ENCODE results near the gene OXSR1. TPM values are rescaled to one million over a fixed set of nuclear protein-coding genes. Genes with fewer than 3 reads are reported as not detected.

OXSR1 gene
- total RNA-seq, 1 donor from 2014 or later, result 36.0 TPM

- Mint-ChIP-seq H3K9me3 (ENCODE audit: unreplicated experiment) (no peaks in the 10 kb centered on the region), H3K4me1 (ENCODE audit: unreplicated experiment) (no peaks in the 10 kb centered on the region), H3K27ac (ENCODE audit: unreplicated experiment) (no peak overlapping the region), H3K4me3 (ENCODE audit: unreplicated experiment) (no peak overlapping the region), H3K36me3 (ENCODE audit: low read depth, unreplicated experiment) (peaks cover 40% of the 10 kb centered on the region), H3K27me3 (ENCODE audit: unreplicated experiment) (peaks cover 4% of the 10 kb centered on the region)
- no peak for TF ChIP-seq CTCF (IDR thresholded peaks at IDR 0.05; ENCODE audit: unreplicated experiment)
- DNase-seq (ENCODE audit: low spot score), result no peak
Observed at GRCh38 chr3:38124324-38125122, 40.8 kb upstream of the OXSR1 start.

GRCh38 chr3:38125305-38126120, 39.8 kb upstream of the OXSR1 start:
- no peak for TF ChIP-seq CTCF (IDR thresholded peaks at IDR 0.05; ENCODE audit: unreplicated experiment)
- DNase-seq (ENCODE audit: low spot score), result no peak
- peaks cover 4% of the 10 kb centered on the region for H3K27me3 Mint-ChIP-seq (ENCODE audit: unreplicated experiment)
- peaks cover 45% of the 10 kb centered on the region for H3K36me3 Mint-ChIP-seq (ENCODE audit: low read depth, unreplicated experiment)
- no peaks in the 10 kb centered on the region for H3K4me1 Mint-ChIP-seq (ENCODE audit: unreplicated experiment)
- no peak overlapping the region for H3K4me3 Mint-ChIP-seq (ENCODE audit: unreplicated experiment)
- H3K9me3 Mint-ChIP-seq (ENCODE audit: unreplicated experiment), result no peaks in the 10 kb centered on the region
- H3K27ac Mint-ChIP-seq (ENCODE audit: unreplicated experiment), result no peak overlapping the region

- no peak overlapping the region for H3K27ac Mint-ChIP-seq (ENCODE audit: unreplicated experiment)
- peaks cover 40% of the 10 kb centered on the region for H3K36me3 Mint-ChIP-seq (ENCODE audit: low read depth, unreplicated experiment)
- peaks cover 4% of the 10 kb centered on the region for H3K27me3 Mint-ChIP-seq (ENCODE audit: unreplicated experiment)
- H3K4me1 Mint-ChIP-seq (ENCODE audit: unreplicated experiment), result no peaks in the 10 kb centered on the region
- no peak overlapping the region for H3K4me3 Mint-ChIP-seq (ENCODE audit: unreplicated experiment)
- H3K9me3 Mint-ChIP-seq (ENCODE audit: unreplicated experiment), result no peaks in the 10 kb centered on the region
- no peak for TF ChIP-seq CTCF (IDR thresholded peaks at IDR 0.05; ENCODE audit: unreplicated experiment)
- no peak for DNase-seq (ENCODE audit: low spot score)
Observed at GRCh38 chr3:38126121-38126892, 39.0 kb upstream of the OXSR1 start.

- no peak for DNase-seq (ENCODE audit: low spot score)
- Mint-ChIP-seq H3K27ac (ENCODE audit: unreplicated experiment) (no peak overlapping the region), H3K36me3 (ENCODE audit: low read depth, unreplicated experiment) (peaks cover 38% of the 10 kb centered on the region), H3K4me1 (ENCODE audit: unreplicated experiment) (no peaks in the 10 kb centered on the region), H3K9me3 (ENCODE audit: unreplicated experiment) (no peaks in the 10 kb centered on the region), H3K4me3 (ENCODE audit: unreplicated experiment) (peak overlapping the region; percentile 11), H3K27me3 (ENCODE audit: unreplicated experiment) (peaks cover 4% of the 10 kb centered on the region)
- TF ChIP-seq CTCF (IDR thresholded peaks at IDR 0.05; ENCODE audit: unreplicated experiment), result no peak
Observed at GRCh38 chr3:38127611-38128302, 37.6 kb upstream of the OXSR1 start.

All from endothelial cell (in vitro differentiated cells).